ENCODE results near the gene CTDNEP1. TPM values are rescaled to one million over a fixed set of nuclear protein-coding genes. Genes with fewer than 3 reads are reported as not detected.

Gene CTDNEP1
- total RNA-seq, 6 experiments from 2014 or later, result 25.9 to 34.6 (median 31.9) TPM

DNA sequence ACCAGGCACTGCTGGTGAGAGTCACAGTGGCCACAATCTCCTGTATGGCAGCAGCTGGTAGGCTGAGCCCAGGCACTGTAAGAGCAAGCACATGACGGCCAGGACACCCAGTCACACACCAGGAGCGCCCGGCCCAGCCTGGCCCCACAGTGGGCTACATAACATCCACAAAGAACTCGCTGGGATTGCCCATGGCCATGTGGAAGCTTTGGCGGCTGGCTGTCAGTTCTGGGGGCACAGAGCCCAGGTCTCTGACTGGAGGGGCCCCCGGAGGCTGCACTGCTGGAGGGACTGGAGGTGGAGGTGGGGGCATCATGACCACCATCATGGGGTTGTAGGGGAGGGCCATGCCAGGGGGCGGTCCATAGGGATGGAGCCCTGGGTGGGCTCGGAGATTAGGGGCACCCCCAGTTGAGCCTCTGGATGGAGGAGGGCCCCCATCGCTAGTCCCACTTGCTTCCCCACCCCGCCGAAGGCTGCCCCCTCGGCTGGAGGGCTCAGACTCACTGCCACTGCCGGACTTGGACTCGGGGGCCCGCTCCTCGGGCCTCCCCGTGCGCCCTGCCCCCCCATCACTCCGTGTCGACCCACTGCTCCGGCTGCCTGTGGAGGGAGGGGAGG lies 25.7 kb downstream of the CTDNEP1 start:
- DNase-seq, result no peak
- intact Hi-C loops (cut with DNase I), result no loop called here
- H3K27me3 ChIP-seq, result no peaks in the 10 kb centered on the region
- whole genome bisulfite sequencing (ENCODE audit: insufficient coverage, low coverage, low lambda C conversion rate, missing lambda C conversion rate), result 40% methylated on average over 1 of the region's 21 CpGs
- peaks cover 0 to 36% (median 5%) of the 10 kb centered on the region in 4 donors for H3K4me1 ChIP-seq
- peaks cover 0 to 66% (median 38%) of the 10 kb centered on the region in 4 donors for H3K36me3 ChIP-seq
- peak; percentile 5 for TF ChIP-seq POLR2A (IDR thresholded peaks at IDR 0.05)
- TF ChIP-seq, protein P1, sequence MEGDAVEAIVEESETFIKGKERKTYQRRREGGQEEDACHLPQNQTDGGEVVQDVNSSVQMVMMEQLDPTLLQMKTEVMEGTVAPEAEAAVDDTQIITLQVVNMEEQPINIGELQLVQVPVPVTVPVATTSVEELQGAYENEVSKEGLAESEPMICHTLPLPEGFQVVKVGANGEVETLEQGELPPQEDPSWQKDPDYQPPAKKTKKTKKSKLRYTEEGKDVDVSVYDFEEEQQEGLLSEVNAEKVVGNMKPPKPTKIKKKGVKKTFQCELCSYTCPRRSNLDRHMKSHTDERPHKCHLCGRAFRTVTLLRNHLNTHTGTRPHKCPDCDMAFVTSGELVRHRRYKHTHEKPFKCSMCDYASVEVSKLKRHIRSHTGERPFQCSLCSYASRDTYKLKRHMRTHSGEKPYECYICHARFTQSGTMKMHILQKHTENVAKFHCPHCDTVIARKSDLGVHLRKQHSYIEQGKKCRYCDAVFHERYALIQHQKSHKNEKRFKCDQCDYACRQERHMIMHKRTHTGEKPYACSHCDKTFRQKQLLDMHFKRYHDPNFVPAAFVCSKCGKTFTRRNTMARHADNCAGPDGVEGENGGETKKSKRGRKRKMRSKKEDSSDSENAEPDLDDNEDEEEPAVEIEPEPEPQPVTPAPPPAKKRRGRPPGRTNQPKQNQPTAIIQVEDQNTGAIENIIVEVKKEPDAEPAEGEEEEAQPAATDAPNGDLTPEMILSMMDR (IDR thresholded peaks at IDR 0.05), result no peak
- no peaks in the 10 kb centered on the region for H3K9me3 ChIP-seq
- no peak overlapping the region for H3K4me3 ChIP-seq
- ATAC-seq, result peak in 1 of 4 donors; percentile 1
- no peak overlapping the region for H3K27ac ChIP-seq

DNA sequence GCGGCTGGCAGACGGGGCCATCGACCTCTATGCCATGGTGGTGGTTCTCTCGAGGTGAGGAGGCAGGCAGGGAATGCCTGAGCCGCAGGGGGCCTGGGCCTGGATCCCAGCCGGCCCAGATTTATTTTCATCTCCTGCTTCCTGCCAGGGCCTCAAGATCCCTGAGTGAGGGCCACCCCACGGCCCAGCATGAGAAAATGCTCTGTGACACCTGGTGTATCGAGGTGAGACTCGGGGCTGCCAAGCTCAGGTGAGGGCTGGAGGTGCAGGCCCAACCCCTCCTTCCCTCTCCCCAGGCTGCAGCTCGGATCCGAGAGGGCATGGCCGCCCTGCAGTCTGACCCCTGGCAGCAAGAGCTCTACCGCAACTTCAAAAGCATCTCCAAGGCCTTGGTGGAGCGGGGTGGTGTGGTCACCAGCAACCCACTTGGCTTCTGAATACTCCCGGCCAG lies 26.8 kb downstream of the CTDNEP1 start:
- peaks cover 0 to 58% (median 36%) of the 10 kb centered on the region in 4 donors for H3K36me3 ChIP-seq
- TF ChIP-seq, protein P1 (IDR thresholded peaks at IDR 0.05), result no peak
- no peak for TF ChIP-seq POLR2A (IDR thresholded peaks at IDR 0.05)
- peaks cover 0 to 40% (median 6%) of the 10 kb centered on the region in 4 donors for H3K4me1 ChIP-seq
- no peaks in the 10 kb centered on the region for H3K27me3 ChIP-seq
- no peaks in the 10 kb centered on the region for H3K9me3 ChIP-seq
- DNase-seq (no peak), ATAC-seq (no peak)
- H3K27ac ChIP-seq, result no peak overlapping the region
- H3K4me3 ChIP-seq, result no peak overlapping the region
- intact Hi-C loops (cut with DNase I), result no loop called here
- WGBS (ENCODE audit: insufficient coverage, low coverage, low lambda C conversion rate, missing lambda C conversion rate), result 90% methylated on average over 2 of the region's 15 CpGs

DNA sequence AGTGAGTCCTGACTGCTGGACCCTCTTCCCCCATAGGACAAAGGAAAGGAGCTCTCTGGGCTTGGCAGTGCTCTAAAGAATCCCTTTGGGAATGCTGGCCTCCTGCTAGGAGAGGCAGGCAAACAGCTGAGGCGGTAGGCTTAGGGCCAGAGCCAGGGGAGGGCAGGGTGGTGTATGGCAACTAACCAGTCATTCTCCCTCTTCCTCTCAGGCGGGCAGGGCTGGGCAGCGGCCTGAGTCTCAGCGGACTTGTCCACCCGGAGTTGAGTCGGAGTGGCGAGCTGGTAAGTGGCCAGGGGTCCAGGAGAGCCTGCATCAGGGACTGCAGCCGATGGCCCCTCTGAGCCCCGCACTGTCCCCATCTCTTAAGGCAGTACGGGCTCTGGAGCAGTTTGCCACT lies 27.4 kb downstream of the CTDNEP1 start:
- 60% methylated on average over 2 of the region's 10 CpGs for WGBS (ENCODE audit: insufficient coverage, low coverage, low lambda C conversion rate, missing lambda C conversion rate)
- no peaks in the 10 kb centered on the region for H3K27me3 ChIP-seq
- ATAC-seq, result no peak
- H3K36me3 ChIP-seq, result peaks cover 0 to 55% (median 32%) of the 10 kb centered on the region in 4 donors
- no peak overlapping the region for H3K27ac ChIP-seq
- peak; percentile 24 for TF ChIP-seq POLR2A (IDR thresholded peaks at IDR 0.05)
- TF ChIP-seq, protein P1 (IDR thresholded peaks at IDR 0.05), result no peak
- intact Hi-C loops (cut with DNase I), result no loop called here
- no peaks in the 10 kb centered on the region for H3K9me3 ChIP-seq
- peaks cover 0 to 45% (median 8%) of the 10 kb centered on the region in 4 donors for H3K4me1 ChIP-seq
- DNase-seq, result no peak
- no peak overlapping the region for H3K4me3 ChIP-seq

DNA sequence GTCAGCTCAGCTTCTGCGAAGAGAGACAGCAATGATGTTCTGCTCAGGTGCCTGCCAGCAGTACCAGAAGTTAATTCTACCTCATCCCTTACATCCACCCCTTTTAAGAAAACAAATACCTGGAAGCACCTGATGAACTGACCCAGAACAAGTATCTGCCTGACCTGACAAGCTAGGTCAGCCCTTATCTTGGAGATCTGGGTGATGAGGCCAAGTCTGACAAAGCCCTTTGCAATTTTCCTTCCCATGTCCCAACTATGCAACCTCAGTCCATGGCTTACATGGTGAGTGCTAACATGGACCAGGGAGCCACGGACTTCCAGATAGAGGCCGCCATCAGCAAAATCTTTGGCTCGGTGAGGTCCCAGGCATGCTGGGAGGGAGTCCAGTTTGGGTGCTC lies 28.2 kb downstream of the CTDNEP1 start:
- Histone ChIP-seq H3K27me3 (no peaks in the 10 kb centered on the region), H3K9me3 (no peaks in the 10 kb centered on the region), H3K4me1 (peaks cover 0 to 44% (median 10%) of the 10 kb centered on the region in 4 donors), H3K36me3 (peaks cover 0 to 52% (median 30%) of the 10 kb centered on the region in 4 donors), H3K27ac (no peak overlapping the region), H3K4me3 (no peak overlapping the region)
- intact Hi-C loops (cut with DNase I), result no loop called here
- 43% methylated on average over 3 of the region's 4 CpGs for WGBS (ENCODE audit: insufficient coverage, low coverage, low lambda C conversion rate, missing lambda C conversion rate)
- no peak for TF ChIP-seq POLR2A (IDR thresholded peaks at IDR 0.05)
- TF ChIP-seq, protein P1 (IDR thresholded peaks at IDR 0.05), result no peak
- DNase-seq, result no peak
- ATAC-seq, result no peak

Data from right lobe of liver (tissue), 6 donors.